GM12874 (cell line): ENCODE measurements around the gene TNS3.

Source experiments
- TF ChIP-seq, protein P1 (sequence below): IDR thresholded peaks from 2 replicates; pipeline ENCODE4 v1.5.1; 2011; ENCODE audit warnings: low read depth, mild to moderate bottlenecking, control low read depth, low read length, moderate library complexity; ENCODE audit not compliant: insufficient read depth

Gene TNS3

DNA sequence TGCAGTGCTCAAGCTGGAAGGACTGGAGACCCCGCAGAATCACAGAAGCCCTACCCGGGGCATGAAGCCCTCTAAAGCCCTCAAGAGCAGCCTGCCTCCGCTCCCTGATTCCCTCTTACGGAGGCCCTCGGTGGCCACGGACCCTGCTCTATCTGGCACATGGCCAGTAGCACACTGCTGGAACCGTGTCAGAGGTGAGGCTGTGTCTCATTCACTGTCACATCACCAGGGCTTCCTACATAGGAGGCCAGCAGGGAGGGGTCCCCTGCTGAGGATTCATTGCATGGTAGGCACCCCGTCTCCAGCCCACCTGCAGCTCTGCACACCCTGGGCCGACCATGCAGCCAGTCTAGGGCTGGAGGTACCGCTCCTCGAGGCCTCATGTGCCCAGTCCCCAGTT lies 259.2 kb downstream of the TNS3 start:
- TF ChIP-seq, protein P1, sequence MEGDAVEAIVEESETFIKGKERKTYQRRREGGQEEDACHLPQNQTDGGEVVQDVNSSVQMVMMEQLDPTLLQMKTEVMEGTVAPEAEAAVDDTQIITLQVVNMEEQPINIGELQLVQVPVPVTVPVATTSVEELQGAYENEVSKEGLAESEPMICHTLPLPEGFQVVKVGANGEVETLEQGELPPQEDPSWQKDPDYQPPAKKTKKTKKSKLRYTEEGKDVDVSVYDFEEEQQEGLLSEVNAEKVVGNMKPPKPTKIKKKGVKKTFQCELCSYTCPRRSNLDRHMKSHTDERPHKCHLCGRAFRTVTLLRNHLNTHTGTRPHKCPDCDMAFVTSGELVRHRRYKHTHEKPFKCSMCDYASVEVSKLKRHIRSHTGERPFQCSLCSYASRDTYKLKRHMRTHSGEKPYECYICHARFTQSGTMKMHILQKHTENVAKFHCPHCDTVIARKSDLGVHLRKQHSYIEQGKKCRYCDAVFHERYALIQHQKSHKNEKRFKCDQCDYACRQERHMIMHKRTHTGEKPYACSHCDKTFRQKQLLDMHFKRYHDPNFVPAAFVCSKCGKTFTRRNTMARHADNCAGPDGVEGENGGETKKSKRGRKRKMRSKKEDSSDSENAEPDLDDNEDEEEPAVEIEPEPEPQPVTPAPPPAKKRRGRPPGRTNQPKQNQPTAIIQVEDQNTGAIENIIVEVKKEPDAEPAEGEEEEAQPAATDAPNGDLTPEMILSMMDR, result no peak

DNA sequence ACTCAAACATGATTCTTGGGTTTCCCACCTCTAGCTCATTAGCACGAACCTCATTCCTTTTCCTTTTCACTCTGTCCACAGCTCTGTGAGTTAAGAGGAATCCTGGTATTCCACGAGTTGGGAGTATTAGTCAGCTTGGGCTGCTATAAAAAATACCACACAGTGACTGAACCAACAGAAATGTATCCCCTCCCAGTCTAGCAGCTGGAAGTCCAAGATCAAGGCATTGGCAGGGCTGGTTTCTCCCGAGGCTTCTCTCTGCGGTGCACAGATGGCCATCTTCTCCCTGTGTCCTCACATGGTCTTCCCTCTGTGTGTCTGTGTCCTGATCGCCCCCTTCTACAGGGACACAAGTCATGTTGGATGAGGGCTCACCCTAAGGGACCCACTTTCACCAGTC lies 261.6 kb downstream of the TNS3 start:
- TF ChIP-seq, protein P1, result no peak

DNA sequence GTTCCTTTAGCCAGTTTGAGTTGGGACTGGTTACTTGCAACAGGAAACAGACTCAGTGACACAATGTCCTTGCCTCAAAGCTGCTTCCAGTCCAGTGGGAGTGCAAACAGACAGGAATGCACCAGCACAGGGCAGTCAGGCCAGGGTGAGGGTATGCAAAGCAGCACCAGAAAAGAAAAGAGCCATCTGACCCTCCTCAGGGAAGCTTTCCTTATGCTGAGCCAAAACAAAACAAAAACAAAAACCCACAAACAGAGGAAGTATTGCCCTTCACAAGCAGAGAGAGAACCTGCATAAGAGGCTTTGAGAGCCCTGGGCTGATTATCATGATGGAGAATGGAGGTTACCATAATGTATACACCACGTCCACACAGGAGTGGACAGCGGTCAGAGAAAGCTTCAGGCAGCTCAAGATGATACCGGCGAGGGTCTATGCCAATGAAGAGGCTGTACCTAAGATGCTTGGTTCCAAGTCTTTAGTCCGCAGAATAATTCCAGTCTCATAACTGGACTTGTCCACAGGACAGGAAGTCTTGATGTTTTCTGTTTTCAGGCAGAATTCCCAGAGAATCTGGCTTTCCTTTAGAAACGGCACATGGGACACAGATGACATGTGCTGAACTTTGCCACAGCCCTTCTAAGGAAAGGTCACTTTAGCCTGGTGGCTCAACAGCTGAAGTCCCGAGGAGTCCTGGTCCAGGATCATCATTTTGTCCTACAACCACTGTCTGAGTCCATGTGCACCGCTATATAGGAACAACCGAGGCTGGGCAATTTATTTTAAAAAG lies 263.3 kb downstream of the TNS3 start:
- TF ChIP-seq, protein P1, result no peak

DNA sequence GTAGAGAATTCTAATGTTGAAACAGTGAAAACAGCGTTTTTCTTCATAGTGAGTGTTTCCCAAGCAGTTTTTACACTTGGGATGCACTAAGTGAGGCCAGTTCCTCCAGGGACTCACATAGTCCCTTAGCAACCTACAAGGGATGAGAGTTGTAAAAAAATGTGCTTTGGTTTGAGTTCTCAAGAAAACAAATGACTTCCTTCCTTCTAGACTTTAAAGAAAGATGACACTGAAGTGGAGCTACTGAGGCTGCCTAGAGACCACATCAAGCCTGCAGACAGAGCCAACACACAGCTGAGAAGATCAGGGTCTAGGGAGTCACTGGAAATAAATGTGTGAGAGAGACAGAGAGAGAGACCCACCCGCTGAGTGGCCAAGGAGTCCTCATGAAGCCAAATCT lies 264.4 kb downstream of the TNS3 start:
- TF ChIP-seq, protein P1, result no peak

DNA sequence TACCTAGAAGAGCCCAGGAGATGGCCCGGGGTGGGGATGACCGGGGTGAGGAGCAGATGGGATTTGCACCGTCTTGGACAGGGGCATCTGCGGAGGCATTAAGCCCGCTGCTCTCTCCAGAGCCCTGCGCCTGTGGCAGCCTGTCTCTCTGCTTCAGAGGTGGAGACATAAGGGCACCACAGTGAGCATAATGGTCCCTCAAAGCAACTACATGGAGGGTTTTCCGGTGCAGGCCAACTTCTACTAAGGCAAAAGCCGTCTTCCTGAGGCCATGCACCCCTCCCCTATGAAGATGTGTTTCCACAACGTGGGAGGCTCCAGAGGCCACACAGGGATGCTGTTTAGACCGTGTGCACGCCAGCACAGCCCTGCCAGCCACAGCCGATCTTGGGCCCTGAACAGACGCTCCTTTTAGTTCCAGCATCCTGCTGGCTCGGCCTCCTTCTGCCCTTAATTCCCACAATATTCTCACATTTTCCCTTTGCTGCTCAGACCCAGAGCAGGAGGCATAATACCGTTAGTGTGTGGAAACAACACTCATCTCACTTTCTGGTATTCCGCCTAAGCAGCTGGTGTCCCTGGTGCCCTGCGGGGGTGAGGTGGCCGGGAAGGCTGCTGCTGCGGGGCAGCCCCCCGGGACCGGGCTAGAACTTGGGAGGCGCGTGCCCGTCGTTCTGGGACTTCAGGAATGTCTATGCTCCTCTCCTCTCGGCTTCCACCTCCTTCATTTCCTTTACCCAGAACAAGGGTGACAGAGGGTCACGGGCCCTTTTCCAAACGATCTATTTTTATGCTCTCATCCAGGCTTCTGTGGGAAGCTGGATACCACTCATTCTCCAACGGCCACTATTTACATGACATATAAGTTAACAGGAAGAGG lies 266.9 kb downstream of the TNS3 start:
- TF ChIP-seq, protein P1, result no peak

DNA sequence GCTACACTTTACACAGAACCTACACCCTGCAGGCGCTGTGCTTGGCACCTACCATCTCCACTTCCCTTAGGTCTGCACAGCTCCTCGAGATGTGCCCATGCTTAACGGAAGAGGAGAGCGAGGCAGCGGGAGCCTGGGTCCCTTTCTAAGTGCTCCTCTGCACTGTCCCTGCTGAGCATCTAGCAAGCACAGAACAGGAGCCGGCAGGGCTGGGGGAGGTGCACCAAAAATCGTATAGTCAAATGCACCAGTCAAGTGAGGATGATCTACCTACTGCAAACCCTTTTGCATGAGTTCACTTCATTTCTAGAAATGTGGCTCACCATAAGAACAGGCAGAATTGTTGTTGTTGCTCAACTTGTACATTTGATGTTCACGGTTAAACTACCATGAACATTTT lies 267.7 kb downstream of the TNS3 start:
- TF ChIP-seq, protein P1, result no peak

DNA sequence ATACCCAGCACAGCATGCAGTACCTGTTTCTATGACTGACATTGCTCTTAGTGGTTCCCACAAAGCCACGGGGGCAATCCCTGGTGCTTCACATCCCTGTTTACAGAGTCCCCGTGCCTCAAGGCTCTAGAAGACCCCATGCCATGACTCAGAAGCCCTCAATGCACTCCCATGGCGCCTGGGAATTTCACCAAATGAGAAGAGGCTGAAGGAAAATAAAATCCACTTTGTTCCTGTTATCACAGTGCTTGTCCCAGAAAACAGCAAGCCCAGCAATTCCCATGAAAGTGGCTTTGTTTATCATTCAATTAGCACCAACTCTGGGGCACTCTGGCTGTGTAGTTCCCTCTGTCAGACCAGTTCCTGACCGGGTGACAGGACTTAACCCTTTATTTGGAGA lies 268.3 kb downstream of the TNS3 start:
- TF ChIP-seq, protein P1, result no peak
